Endothelial cell of umbilical vein (primary cell): ENCODE data around the gene ADCYAP1. TPM values are rescaled to one million over a fixed set of nuclear protein-coding genes. Genes with fewer than 3 reads are reported as not detected.

Source experiments
- BruUV-seq: library from RNA; stranded (reverse); fragments of 400-500 nt; replicated peaks from 2 replicates; lab custom pipeline; 2021; lab: Mats Ljungman, UMichigan
- CTCF ChIA-PET: fragments of 300-600, 350-600 bp; sonication (Branson Sonifier 250); formaldehyde crosslinking; loops from one replicate; lab custom pipeline; 2021; ENCODE audit warnings: antibody characterized with exemption, inconsistent platforms; lab: Charles Lee
- POLR2A ChIA-PET: fragments of 300-600, 350-600 bp; sonication (Branson Sonifier 250); formaldehyde crosslinking; loops from one replicate; lab custom pipeline; 2021; ENCODE audit warnings: antibody characterized with exemption, inconsistent platforms; lab: Charles Lee
- DNase-seq: peaks from one replicate; pipeline ENCODE4 v3.0.0-alpha.2; 2011; ENCODE audit warnings: low read depth, low spot score
- FAIRE-seq: peaks from 2 replicates; lab custom pipeline; 2011; peaks lifted over from hg19 to GRCh38; lab: Jason Lieb, UNC
- H2AFZ ChIP-seq: 2 replicates; pipeline ENCODE4 v1.6.0; 2012; ENCODE audit warnings: low read depth, low read length, control low read depth, inconsistent platforms
- H3K27ac ChIP-seq: 2 replicates; pipeline ENCODE4 v1.5.1; 2011; ENCODE audit warnings: low read depth, mild to moderate bottlenecking, control low read depth, low read length, moderate library complexity; ENCODE audit not compliant: insufficient read depth
- H3K27me3 ChIP-seq, 2 experiments: 2 replicates each; pipeline versions ENCODE4 v1.6.0 to v1.6.1; 2011; ENCODE audit warnings: low read length in 2 of 2, mixed read lengths in 1 of 2; ENCODE audit not compliant: control insufficient read depth in 2 of 2, insufficient read depth in 2 of 2
- H3K36me3 ChIP-seq, 2 experiments: 2 replicates in 1 of 2; 3 replicates in 1 of 2; pipeline ENCODE4 v1.5.1; 2011; ENCODE audit warnings: low read length in 2 of 2, mild to moderate bottlenecking in 1 of 2, moderate library complexity in 1 of 2; ENCODE audit not compliant: control insufficient read depth in 2 of 2, insufficient read depth in 2 of 2; ENCODE audit errors: extremely low read depth in 1 of 2
- H3K4me1 ChIP-seq: 3 replicates; pipeline ENCODE4 v1.5.1; 2011; ENCODE audit warnings: mild to moderate bottlenecking, low read length; ENCODE audit not compliant: control insufficient read depth, insufficient read depth; ENCODE audit errors: extremely low read depth
- H3K4me2 ChIP-seq: 2 replicates; pipeline ENCODE4 v1.6.1; 2011; ENCODE audit warnings: low read length, control low read depth, mixed read lengths; ENCODE audit not compliant: insufficient read depth
- H3K4me3 ChIP-seq, 3 experiments: fragments of 200-600 bp in 1 of 3; sonication (generic), shearing (Covaris generic) in 1 of 3; replicated peaks in 1 of 3; 2 replicates each; pipeline ENCODE4 v1.5.1; 2011 to 2016; ENCODE audit warnings: control low read depth in 3 of 3, low read length in 3 of 3, mild to moderate bottlenecking in 2 of 3, inconsistent platforms in 1 of 3, low read depth in 1 of 3, moderate library complexity in 1 of 3; ENCODE audit not compliant: insufficient read depth in 1 of 3
- H3K79me2 ChIP-seq: 2 replicates; pipeline ENCODE4 v1.6.0; 2012; ENCODE audit warnings: low read length, inconsistent platforms; ENCODE audit not compliant: control insufficient read depth, insufficient read depth
- H3K9ac ChIP-seq: replicated peaks from 2 replicates; pipeline ENCODE3; 2011; ENCODE audit warnings: low read length, control low read depth; ENCODE audit not compliant: insufficient read depth; ENCODE audit errors: extremely low read depth
- H3K9me1 ChIP-seq: replicated peaks from 3 replicates; pipeline ENCODE4 v1.6.0; 2011; ENCODE audit warnings: mild to moderate bottlenecking, low read length; ENCODE audit not compliant: control insufficient read depth, insufficient read depth; ENCODE audit errors: extremely low read depth
- H3K9me3 ChIP-seq: replicated peaks from 2 replicates; pipeline ENCODE4 v1.5.1; 2012; ENCODE audit warnings: low read length, inconsistent platforms; ENCODE audit not compliant: control insufficient read depth, insufficient read depth
- H4K20me1 ChIP-seq: replicated peaks from 2 replicates; pipeline ENCODE3; 2011; ENCODE audit warnings: mild to moderate bottlenecking, low read length; ENCODE audit not compliant: control insufficient read depth, insufficient read depth; ENCODE audit errors: extremely low read depth
- EZH2 ChIP-seq: IDR thresholded peaks from 2 replicates; pipeline ENCODE4 v1.6.1; 2012; ENCODE audit warnings: borderline replicate concordance, low read depth, mild to moderate bottlenecking, moderate library complexity, low read length, inconsistent platforms; ENCODE audit not compliant: severe bottlenecking
- FOS ChIP-seq: IDR thresholded peaks from 2 replicates; pipeline ENCODE4 v1.6.1; 2011; ENCODE audit warnings: mild to moderate bottlenecking, low read length, moderate library complexity, borderline replicate concordance; ENCODE audit not compliant: insufficient read depth
- GATA2 ChIP-seq: IDR thresholded peaks from 2 replicates; pipeline ENCODE4 v1.7.0; 2011; ENCODE audit warnings: low read depth, mild to moderate bottlenecking, moderate library complexity, mixed read lengths, low read length; ENCODE audit not compliant: insufficient read length, insufficient read depth
- JUN ChIP-seq: IDR thresholded peaks from 2 replicates; pipeline ENCODE4 v1.6.1; 2011; ENCODE audit warnings: borderline replicate concordance, low read depth; ENCODE audit not compliant: insufficient read length, insufficient read depth
- MYC ChIP-seq: IDR thresholded peaks from one replicate; pipeline ENCODE4 v1.6.1; 2011; ENCODE audit warnings: mild to moderate bottlenecking, low read depth, low read length
- POLR2A ChIP-seq: IDR thresholded peaks from 2 replicates; pipeline ENCODE4 v1.6.1; 2012; ENCODE audit warnings: low read depth, mild to moderate bottlenecking, control low read depth, low read length
- POLR2AphosphoS5 ChIP-seq: IDR thresholded peaks from 2 replicates; pipeline ENCODE4 v1.6.1; 2012; ENCODE audit warnings: low read depth, mild to moderate bottlenecking, control low read depth, low read length, moderate library complexity; ENCODE audit not compliant: insufficient read depth
- dilution Hi-C: fragments of 300-500 bp; cut with MboI; formaldehyde crosslinking; loops from one replicate; pipeline ENCODE4 v1.15.0; 2019; ENCODE audit warnings: low sequenced_read_pairs; ENCODE audit not compliant: extremely low pct_ligation_motif_present
- intact Hi-C: fragments of 100-400 bp; cut with micrococcal nuclease; formaldehyde crosslinking; loops from one replicate; pipeline ENCODE4 v1.10.0; 2022
- polyA plus RNA-seq, 4 experiments: library from polyadenylated mRNA; depleted of rRNA in 3 of 4; stranded (reverse) in 3 of 4; unstranded in 1 of 4; fragments of >200 nt; gene quantifications; 2 replicates each; pipeline versions ENCODE4 v1.2.1 to v1.2.3, GENCODE V29; 2011 to 2012; ENCODE audit warnings: missing spikeins in 1 of 4
- total RNA-seq: library from RNA; stranded (reverse); gene quantifications from 2 replicates; pipeline ENCODE4 v1.2.3, GENCODE V29; 2021
- TF ChIP-seq, protein P1 (sequence below): IDR thresholded peaks from 2 replicates; pipeline ENCODE4 v1.6.1; 2011; ENCODE audit not compliant: insufficient read depth, insufficient read length
- TF ChIP-seq, protein P2 (sequence below), 2 donors: IDR thresholded peaks; 1 replicate in 1 of 2; 2 replicates in 1 of 2; pipeline ENCODE4 v1.5.1; 2011; ENCODE audit warnings: low read length in 2 of 2, mild to moderate bottlenecking in 2 of 2, moderate library complexity in 2 of 2, control low read depth in 1 of 2, inconsistent platforms in 1 of 2, low read depth in 1 of 2; ENCODE audit not compliant: insufficient read depth in 1 of 2; ENCODE audit errors: extremely low read depth in 1 of 2

Gene ADCYAP1
- total and polyA plus RNA-seq, 2 donors (not counting 3 experiments of a cell fraction or from before 2014, with no cell fraction given): not detected

DNA sequence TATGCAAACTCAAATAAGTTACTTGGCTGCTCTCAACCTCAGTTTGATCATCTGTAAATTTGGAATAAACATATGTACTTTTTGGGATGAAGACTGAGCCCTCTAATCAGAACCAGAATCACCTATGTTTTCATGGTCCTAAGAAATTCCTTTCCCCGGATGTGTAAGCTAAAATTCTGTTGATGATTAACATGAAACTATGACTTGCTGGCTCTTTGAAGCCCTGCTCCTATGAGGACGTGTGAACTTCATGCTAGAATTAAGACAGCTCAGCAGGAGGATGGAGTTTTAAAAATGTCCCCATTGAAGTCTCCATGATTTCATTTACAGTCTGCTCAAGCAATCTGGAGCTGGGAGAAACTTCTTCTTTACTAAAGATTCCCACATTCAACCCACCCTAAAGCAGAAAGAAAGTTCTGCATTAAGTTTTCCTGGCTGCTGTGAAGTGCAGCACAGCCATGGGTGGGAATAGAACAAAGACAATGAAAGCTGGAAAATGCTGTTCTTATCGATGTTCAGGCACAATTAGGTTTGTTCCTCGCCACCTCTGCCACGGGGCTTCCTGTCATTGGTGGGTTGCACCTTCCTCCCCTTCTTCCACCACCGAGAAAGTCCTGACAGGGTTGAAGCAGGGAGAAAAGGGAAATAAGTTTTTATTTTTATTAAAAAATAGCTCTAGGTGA is 50.9 kb downstream of the ADCYAP1 start:
- H3K4me3 ChIP-seq: no peak overlapping the region
- POLR2A ChIA-PET: no interaction called here
- FAIRE-seq: peak; percentile 24
- no TSS peak for BruUV-seq
- CTCF ChIA-PET: no interaction called here
- dilution Hi-C loops (no loop called here), intact Hi-C loops (no loop called here)
- H2AFZ ChIP-seq: no peak overlapping the region
- H3K36me3 ChIP-seq: no peaks in the 10 kb centered on the region
- H3K79me2 ChIP-seq: no peaks in the 10 kb centered on the region
- no peak overlapping the region for H3K27ac ChIP-seq
- H3K9ac ChIP-seq: no peak overlapping the region
- no peaks in the 10 kb centered on the region for H4K20me1 ChIP-seq
- no peaks in the 10 kb centered on the region for H3K4me1 ChIP-seq
- H3K27me3 ChIP-seq: peaks cover 2% of the 10 kb centered on the region in 2 experiments
- H3K9me3 ChIP-seq: no peaks in the 10 kb centered on the region
- no peak for TF ChIP-seq POLR2AphosphoS5
- DNase-seq: no peak
- H3K9me1 ChIP-seq: no peaks in the 10 kb centered on the region
- no peak overlapping the region for H3K4me2 ChIP-seq

DNA sequence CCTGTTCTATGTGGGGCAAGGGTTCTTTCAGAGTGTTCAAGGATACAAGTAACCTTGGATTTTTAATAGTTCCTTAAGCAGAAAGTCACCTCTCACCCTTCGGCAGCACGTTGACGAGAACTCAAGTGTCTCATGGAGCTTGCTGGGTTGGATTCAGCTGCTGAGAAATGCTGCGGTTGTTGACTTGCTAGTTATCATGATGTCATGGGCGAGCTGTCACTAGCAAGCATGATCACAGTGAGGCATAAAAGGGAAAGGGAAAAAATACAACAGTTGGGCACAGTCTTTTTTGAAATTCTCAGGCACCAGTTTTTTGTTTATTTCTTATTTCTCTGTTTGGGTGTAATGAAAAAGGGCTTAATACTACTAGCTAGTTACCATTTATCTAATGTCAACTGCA is 53.2 kb downstream of the ADCYAP1 start:
- CTCF ChIA-PET: no interaction called here

More for the DNA sequence above, 53.2 kb downstream of the ADCYAP1 start:
- no peak overlapping the region for H3K27ac ChIP-seq
- dilution Hi-C loops: no loop called here
- H2AFZ ChIP-seq: no peak overlapping the region
- POLR2A ChIA-PET: no interaction called here
- no peaks in the 10 kb centered on the region for H4K20me1 ChIP-seq
- H3K4me1 ChIP-seq: no peaks in the 10 kb centered on the region
- no peaks in the 10 kb centered on the region for H3K9me3 ChIP-seq
- H3K36me3 ChIP-seq: no peaks in the 10 kb centered on the region
- no peaks in the 10 kb centered on the region for H3K79me2 ChIP-seq
- no peak overlapping the region for H3K4me2 ChIP-seq
- no peaks in the 10 kb centered on the region for H3K9me1 ChIP-seq
- intact Hi-C loops: no loop called here
- DNase-seq: no peak
- no peak for FAIRE-seq
- H3K4me3 ChIP-seq: no peak overlapping the region
- TF ChIP-seq JUN (no peak), EZH2 (no peak), MYC (no peak), FOS (no peak), POLR2AphosphoS5 (no peak), POLR2A (no peak), GATA2 (no peak)
- TF ChIP-seq, protein P1, sequence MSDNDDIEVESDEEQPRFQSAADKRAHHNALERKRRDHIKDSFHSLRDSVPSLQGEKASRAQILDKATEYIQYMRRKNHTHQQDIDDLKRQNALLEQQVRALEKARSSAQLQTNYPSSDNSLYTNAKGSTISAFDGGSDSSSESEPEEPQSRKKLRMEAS: no peak
- TF ChIP-seq, protein P2, sequence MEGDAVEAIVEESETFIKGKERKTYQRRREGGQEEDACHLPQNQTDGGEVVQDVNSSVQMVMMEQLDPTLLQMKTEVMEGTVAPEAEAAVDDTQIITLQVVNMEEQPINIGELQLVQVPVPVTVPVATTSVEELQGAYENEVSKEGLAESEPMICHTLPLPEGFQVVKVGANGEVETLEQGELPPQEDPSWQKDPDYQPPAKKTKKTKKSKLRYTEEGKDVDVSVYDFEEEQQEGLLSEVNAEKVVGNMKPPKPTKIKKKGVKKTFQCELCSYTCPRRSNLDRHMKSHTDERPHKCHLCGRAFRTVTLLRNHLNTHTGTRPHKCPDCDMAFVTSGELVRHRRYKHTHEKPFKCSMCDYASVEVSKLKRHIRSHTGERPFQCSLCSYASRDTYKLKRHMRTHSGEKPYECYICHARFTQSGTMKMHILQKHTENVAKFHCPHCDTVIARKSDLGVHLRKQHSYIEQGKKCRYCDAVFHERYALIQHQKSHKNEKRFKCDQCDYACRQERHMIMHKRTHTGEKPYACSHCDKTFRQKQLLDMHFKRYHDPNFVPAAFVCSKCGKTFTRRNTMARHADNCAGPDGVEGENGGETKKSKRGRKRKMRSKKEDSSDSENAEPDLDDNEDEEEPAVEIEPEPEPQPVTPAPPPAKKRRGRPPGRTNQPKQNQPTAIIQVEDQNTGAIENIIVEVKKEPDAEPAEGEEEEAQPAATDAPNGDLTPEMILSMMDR (IDR thresholded peaks at IDR 0.05; ENCODE audit: extremely low read depth in 1 of 2, insufficient read depth in 1 of 2, low read depth in 1 of 2, low read length in 2 of 2): no peak
- H3K9ac ChIP-seq: no peak overlapping the region
- peaks cover 2 to 10% of the 10 kb centered on the region in 2 experiments for H3K27me3 ChIP-seq
- BruUV-seq: no TSS peak
